Measurements from ENCODE around the gene AGAP1. TPM values are rescaled to one million over a fixed set of nuclear protein-coding genes. Genes with fewer than 3 reads are reported as not detected.
"Not testable (repeated sequence)": the region's sequence is repeated elsewhere in the genome, so short reads cannot be mapped to it uniquely, and the experiment has no call there.

The AGAP1 gene
- polyA plus RNA-seq, 1 donor, result 31.5 TPM

DNA sequence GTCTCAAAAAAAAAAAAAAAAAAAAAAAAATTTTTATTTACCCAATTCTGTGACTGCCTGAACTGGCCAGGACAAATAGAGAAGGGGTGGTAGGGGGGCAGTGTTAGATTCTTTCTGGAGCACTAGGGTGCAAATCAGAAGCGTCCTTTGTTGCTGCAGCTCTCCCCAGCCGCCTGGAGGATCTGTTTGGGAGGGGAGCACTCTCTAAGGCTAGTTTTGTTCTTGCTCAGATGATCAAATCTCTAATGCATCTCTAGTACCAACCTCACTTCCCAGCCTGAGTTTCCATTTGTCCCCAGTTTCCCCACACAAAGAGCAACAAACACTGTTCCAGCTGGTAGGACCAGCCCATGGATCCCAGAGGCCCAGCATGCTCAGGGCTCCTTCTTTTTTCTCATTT, 591.4 kb downstream of the AGAP1 start:
- DNase-seq, result no peak

DNA sequence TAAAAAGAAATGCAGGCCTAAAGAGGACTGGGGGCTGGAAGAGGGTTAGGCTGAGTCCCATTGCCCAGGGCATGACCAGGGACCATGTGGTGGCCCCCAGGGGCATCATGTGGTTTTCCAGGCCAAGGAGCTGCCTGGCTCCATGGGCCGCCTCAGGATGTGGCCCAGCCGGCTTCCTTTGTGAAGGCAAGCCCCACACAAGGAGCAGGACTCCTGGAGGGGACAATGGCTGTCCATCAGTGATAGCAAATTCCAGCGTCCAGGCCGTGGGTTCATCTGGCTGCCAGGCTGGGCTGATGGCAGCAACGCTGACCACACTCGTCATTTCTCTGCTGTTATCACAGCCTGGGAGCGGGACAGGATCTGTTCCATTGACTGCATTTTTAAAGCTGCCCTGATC, 591.8 kb downstream of the AGAP1 start:
- DNase-seq, result no peak

GRCh38 chr2:236086403-236086970, 592.6 kb downstream of the AGAP1 start:
- no peak for DNase-seq

- no peak for DNase-seq
These were observed 593.2 kb downstream of the AGAP1 start for GRCh38 chr2:236086971-236087465.

- no peak for DNase-seq
These were observed 594.7 kb downstream of the AGAP1 start for GRCh38 chr2:236088368-236089057.

DNA sequence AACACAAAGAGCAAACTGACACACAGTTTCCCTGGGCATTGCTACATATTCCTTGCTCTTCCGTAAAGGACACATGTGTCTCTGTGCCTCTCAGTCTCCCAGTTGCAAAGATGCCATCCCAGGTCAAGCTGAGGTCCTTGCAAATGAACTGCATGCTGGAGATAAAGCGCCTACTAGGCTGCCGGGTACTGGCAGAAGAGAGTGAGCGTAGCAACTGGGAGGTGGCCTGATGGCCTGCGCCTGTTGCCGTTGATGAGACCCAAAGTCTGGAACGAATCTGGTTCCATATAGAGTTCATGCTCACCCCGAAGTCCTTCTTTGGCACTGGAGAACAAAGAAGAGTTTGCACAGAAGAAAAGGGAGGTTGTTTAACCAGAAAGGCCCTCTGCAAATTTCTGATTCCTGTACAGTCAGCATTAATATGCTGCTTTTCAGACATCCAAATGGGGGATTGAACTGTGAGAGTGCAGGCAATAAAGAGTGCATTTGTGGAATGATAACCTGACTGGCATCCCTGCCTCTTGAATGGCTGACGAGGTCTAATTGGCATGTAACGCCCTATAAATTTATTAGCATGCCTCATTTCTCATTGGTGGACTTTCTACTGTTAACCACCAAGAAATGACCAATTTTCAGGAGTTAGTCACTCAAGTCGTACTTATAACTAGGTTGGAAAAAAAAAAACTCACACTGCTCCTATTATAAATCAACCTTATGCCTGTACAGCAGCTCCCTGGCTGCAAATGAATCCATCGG, 595.6 kb downstream of the AGAP1 start:
- DNase-seq, result no peak

DNA sequence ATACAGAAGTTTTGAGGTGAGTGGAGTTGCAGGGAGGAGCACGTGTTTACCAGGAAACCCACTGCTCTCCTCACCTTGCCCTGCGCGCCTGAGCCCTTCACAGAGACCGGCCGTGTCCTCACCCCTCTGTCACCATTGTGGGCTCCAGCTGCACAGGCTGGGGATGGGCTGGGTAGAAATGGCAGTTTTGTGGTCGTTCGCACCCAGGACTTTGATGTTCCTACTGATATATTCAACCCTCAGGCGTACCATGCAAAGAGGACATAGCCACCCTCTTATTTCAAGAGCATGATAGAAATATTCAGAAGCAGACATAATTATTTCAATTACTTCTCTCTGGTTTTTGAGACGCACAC, 596.2 kb downstream of the AGAP1 start:
- DNase-seq, result no peak

DNA sequence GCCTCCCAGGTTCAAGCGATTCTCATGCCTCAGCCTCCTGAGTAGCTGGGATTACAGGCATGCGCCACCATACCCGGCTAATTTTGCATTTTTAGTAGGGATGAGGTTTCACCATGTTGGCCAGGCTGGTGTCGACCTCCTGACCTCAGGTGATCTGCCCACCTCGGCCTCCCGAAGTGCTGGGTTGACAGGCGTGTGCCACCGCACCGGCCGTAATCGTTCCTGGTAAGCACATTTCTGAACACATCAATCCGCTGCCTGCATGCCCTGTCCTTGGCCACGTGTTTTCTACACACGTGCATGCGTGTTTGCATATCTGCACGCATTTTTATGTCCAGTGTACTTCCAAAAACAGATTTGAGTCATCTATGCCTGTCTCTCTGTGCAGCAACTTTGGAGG, 597.0 kb downstream of the AGAP1 start:
- not testable (repeated sequence) for DNase-seq

- no peak for DNase-seq
These were observed 598.9 kb downstream of the AGAP1 start for GRCh38 chr2:236092714-236093113.

- no peak for DNase-seq
These were observed 599.3 kb downstream of the AGAP1 start for GRCh38 chr2:236093134-236093533.

- no peak for DNase-seq
These were observed 601.7 kb downstream of the AGAP1 start for GRCh38 chr2:236095504-236095903.

GRCh38 chr2:236101311-236101950, 607.6 kb downstream of the AGAP1 start:
- DNase-seq, result no peak

- no peak for DNase-seq
These were observed 609.1 kb downstream of the AGAP1 start for GRCh38 chr2:236102971-236103370.

DNA sequence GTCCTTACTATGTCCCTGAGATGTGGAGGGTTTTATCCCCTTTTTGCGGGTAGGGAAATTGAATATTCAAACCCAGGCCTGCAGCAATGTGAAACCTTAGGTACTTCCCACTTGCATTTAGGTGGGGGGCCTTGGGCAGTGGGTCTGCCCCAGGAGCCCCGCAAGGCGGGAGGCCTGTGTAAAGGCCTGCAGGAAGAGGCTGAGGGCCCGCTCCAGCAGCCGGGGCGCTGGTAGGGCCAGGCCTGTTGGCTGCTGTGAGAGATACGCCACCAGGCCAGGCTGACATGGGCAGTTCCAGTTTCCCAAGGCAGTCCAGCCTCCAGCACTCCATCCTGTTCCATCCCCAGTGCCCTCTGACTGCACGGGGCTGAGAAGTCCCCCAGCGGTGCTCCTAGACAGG, 610.1 kb downstream of the AGAP1 start:
- no peak for DNase-seq

- no peak for DNase-seq
These were observed 612.2 kb downstream of the AGAP1 start for GRCh38 chr2:236105955-236106607.

DNA sequence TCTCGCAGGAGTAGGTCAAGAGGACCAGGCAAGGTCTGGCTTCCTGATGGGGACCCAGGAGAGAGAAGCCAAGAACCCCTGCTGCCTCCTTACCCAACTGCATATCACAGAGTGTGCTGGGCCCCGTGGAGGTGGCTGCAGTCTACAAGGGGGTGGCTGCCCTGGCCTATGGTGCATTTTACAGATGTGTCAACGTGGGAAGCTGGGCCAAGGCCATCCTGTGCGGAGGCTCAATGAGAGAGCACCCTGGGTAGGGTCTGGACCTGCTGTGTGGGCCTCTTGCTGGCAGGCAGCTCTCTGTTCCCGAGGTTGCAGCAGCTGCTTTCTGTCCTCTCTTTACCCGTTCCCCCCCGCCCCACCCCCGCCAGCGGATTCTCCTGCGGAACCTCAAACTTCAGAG, 612.9 kb downstream of the AGAP1 start:
- DNase-seq, result no peak

DNA sequence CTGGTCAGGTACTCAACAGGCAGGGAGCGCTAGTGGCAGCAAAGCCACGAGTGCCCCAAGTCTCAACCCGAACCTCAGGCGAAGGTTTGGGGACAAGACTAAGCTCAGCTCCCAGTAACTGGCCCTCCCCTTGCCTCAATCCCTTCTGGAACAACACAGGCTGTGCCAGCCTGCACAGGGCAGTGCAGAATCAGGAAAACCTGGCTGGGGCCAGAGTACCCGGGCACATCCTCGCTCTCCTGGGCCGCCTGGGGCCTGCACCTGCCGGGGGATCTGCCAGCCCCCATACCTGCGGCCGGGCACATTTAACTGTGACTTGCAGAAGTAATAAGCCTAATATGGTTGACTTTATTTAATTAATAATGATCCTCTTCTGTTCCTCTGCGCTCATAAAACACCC, 613.7 kb downstream of the AGAP1 start:
- no peak for DNase-seq

DNA sequence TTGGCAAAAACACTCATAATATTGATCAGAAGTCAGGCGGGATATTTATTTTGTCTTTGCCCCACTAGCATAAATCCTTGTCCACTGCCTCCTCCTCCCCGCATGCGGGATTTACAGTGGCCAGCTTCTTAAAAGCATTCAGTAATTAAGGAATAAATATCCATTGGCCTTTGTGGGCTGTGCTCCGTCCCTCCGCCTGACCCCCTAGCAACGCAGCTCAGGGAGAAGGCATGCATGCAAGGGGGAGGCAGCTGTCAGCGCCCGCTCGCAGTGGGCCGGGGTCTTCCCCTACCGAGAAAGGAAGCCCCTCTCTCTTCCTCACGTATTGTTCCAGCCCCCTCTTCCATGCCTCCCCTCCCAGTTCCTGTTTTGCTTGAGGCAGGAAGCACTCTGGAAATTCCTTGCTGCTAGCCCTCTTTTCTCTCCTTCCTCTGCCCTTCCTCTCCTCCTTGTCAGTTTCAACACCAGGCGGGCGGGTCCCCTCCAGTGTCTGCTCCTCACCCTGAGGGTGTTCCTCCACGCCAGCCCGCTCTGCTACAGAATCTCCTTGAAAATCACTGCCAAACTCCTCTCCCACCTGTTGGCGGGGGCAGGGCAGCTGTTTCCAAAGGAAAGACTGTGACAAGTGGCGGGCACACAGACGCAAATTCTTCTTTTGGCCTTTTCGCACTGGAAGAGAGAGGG, 614.2 kb downstream of the AGAP1 start:
- no peak for DNase-seq

- no peak for DNase-seq
These were observed 615.2 kb downstream of the AGAP1 start for GRCh38 chr2:236109061-236109460.

DNA sequence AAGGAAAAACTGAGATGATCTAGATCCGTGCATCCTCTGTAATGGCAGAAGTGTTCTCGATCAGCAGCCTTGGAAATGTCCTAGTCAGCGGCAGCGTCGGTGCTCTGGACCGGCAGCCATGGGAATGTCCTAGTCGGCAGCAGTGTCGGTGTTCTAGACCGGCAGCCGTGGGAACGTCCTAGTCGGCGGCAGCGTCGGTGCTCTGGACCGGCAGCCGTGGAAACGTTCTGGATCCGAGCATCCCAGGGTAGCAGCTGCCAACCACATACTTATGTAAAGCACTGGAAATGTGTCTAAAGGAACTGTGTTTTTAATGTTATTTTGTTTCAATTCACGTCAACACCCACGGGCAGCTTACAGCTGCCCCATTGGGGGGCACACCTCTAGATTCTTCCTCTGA, 615.6 kb downstream of the AGAP1 start:
- no peak for DNase-seq

DNA sequence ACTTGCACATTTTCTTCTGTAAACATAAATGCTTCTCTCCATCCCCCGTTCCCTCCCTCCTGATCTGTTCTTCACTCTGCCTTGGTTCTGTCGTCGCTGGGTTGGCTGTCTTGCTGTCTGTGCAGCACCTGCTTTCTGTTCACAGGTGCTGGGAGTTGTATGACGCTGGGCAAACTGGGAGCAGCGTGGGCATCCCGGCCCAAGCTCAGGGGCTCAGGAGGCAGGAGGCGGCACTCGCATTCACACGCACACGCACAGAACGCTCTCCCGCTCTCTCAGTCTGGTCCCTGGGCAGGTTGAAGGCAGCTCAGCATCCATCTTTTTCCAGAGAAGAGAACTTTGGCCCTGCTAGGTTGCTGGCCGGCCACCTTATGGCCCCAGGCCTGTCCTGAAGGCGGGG, 618.6 kb downstream of the AGAP1 start:
- DNase-seq, result no peak

DNA sequence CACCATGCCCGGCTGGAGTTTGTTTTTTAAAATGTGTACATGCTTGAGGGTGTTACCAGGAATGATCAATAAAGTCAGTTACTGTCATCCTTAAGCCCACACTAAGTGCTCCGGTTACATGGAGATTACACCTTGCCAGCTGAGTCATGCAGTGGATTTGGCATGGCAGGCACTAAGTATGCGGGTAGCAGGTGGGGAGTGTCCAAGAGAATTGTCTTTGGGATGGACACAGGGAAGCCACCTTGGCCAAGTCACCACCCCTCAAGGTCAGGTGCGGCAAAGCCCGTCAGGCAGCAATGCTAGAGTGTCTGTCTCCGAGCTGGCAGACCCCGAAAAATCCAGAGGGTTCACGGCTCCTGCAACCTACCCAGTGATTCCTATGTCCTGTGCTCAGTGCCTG, 619.6 kb downstream of the AGAP1 start:
- no peak for DNase-seq
